ENCODE results near the gene ACTR10. TPM values are rescaled to one million over a fixed set of nuclear protein-coding genes. Genes with fewer than 3 reads are reported as not detected.

Gene ACTR10
- total RNA-seq, 1 experiment from 2014 or later: 30.9 TPM

GRCh38 chr14:58150243-58150805, 49.6 kb upstream of the ACTR10 start:
- ChIA-PET POLR2A (no interaction called here), CTCF (interaction anchor here (1.4 kb wide), 1 partner anchor 20 kb away, joined by 3 read pairs; no protein-coding TSS in a partner anchor)
- Mint-ChIP-seq H3K27ac (no peak overlapping the region), H3K4me1 (peaks cover 35% of the 10 kb centered on the region), H3K27me3 (ENCODE audit: low read depth) (peaks cover 34% of the 10 kb centered on the region), H3K9me3 (no peaks in the 10 kb centered on the region), H3K4me3 (peak overlapping the region; percentile 82), H3K36me3 (no peaks in the 10 kb centered on the region)
- TF ChIP-seq AFF4 (CRISPR knock-in tag; IDR thresholded peaks at IDR 0.05; ENCODE audit: borderline replicate concordance): no peak
- no peak for TF ChIP-seq PREB (CRISPR knock-in tag; IDR thresholded peaks at IDR 0.05; ENCODE audit: borderline replicate concordance)
- TF ChIP-seq HMGXB4 (CRISPR knock-in tag; IDR thresholded peaks at IDR 0.05): no peak
- no peak for TF ChIP-seq ZNF121 (CRISPR knock-in tag; IDR thresholded peaks at IDR 0.05)
- no peak for TF ChIP-seq ZNF232 (CRISPR knock-in tag; IDR thresholded peaks at IDR 0.05)
- no peak for TF ChIP-seq ZNF532 (CRISPR knock-in tag; IDR thresholded peaks at IDR 0.05; ENCODE audit: borderline replicate concordance)
- TF ChIP-seq FOXK1 (CRISPR knock-in tag; IDR thresholded peaks at IDR 0.05): no peak
- no peak for TF ChIP-seq ZNF512 (CRISPR knock-in tag; IDR thresholded peaks at IDR 0.05; ENCODE audit: borderline replicate concordance)
- TF ChIP-seq ELF4 (CRISPR knock-in tag; IDR thresholded peaks at IDR 0.05; ENCODE audit: low read depth): no peak
- TF ChIP-seq ATF3 (CRISPR knock-in tag; conservative IDR thresholded peaks at IDR 0.05): no peak
- TF ChIP-seq HMGA2 (CRISPR knock-in tag; IDR thresholded peaks at IDR 0.05): no peak
- no peak for TF ChIP-seq ZNF138 (CRISPR knock-in tag; conservative IDR thresholded peaks at IDR 0.05)
- TF ChIP-seq KAT7 (CRISPR knock-in tag; IDR thresholded peaks at IDR 0.05; ENCODE audit: borderline replicate concordance): no peak
- TF ChIP-seq ATF1 (CRISPR knock-in tag; IDR thresholded peaks at IDR 0.05): no peak
- no peak for DNase-seq (ENCODE audit: low spot score)
- ATAC-seq: no peak

Measured in WTC11 (cell line).